Measurements from ENCODE around the gene HES5. TPM values are rescaled to one million over a fixed set of nuclear protein-coding genes. Genes with fewer than 3 reads are reported as not detected.

HES5 gene
- total and polyA plus RNA-seq, 10 of the 15 experiments (the other 5 are each of a cell fraction or from before 2014, with no cell fraction given) = 0.12 to 0.15 TPM; not detected in 8

- no peak overlapping the region for H2AFZ ChIP-seq (ENCODE audit: control insufficient read depth, low read depth, low read length)
- no peak for DNase-seq (ENCODE audit: low read depth, low spot score)
- H3K9me3 ChIP-seq (replicated peaks; ENCODE audit: control insufficient read depth, insufficient read depth, low read length) = no peaks in the 10 kb centered on the region
- H4K20me1 ChIP-seq (ENCODE audit: control insufficient read depth, insufficient read depth) = no peaks in the 10 kb centered on the region
- BruUV-seq (replicated peaks) = no TSS peak
- no peaks in the 10 kb centered on the region for H3K79me2 ChIP-seq (ENCODE audit: control insufficient read depth, insufficient read depth, low read length)
- H3K36me3 ChIP-seq (ENCODE audit: control insufficient read depth in 2 of 2, insufficient read depth in 2 of 2, low read length in 1 of 2) = no peaks in the 10 kb centered on the region
- no peak overlapping the region for H3K4me2 ChIP-seq (ENCODE audit: control insufficient read depth, insufficient read depth)
- no peak for FAIRE-seq
- no peak overlapping the region for H3K9ac ChIP-seq (ENCODE audit: control insufficient read depth, insufficient read depth, low read length)
- H3K27me3 ChIP-seq (replicated peaks in 1 of 2; ENCODE audit: control insufficient read depth in 2 of 2, insufficient read depth in 2 of 2, low read length in 1 of 2) = no peaks in the 10 kb centered on the region
- no peak for ATAC-seq
- RAD21 ChIA-PET (ENCODE audit: unreplicated experiment) = no interaction called here
- H3K4me3 ChIP-seq = no peak overlapping the region
- intact Hi-C loops (cut with micrococcal nuclease; ENCODE audit: unreplicated experiment) (no loop called here), in situ Hi-C loops (cut with MboI) (no loop called here)
- TF ChIP-seq RAD21 (IDR thresholded peaks at IDR 0.05; ENCODE audit: insufficient read depth, low read depth, low read length) = no peak
- POLR2A ChIA-PET = interaction anchor here (0.6 kb wide), 1 partner anchor 110 kb away, joined by 4 read pairs; no protein-coding TSS in a partner anchor
- no peak overlapping the region for H3K27ac ChIP-seq (ENCODE audit: control insufficient read depth, insufficient read depth)
- 77% methylated on average over 17 of the region's 19 CpGs for WGBS (ENCODE audit: insufficient coverage, insufficient replicate concordance, low lambda C conversion rate, missing lambda C conversion rate)
- peaks cover 10% of the 10 kb centered on the region for H3K4me1 ChIP-seq (ENCODE audit: control insufficient read depth, insufficient read depth, low read length)
- SMC1A ChIA-PET (ENCODE audit: uncharacterized antibody, unreplicated experiment) = no interaction called here
- CTCF ChIA-PET = no interaction called here
Observed at GRCh38 chr1:2498648-2499047, 31.4 kb downstream of the HES5 start.

DNA sequence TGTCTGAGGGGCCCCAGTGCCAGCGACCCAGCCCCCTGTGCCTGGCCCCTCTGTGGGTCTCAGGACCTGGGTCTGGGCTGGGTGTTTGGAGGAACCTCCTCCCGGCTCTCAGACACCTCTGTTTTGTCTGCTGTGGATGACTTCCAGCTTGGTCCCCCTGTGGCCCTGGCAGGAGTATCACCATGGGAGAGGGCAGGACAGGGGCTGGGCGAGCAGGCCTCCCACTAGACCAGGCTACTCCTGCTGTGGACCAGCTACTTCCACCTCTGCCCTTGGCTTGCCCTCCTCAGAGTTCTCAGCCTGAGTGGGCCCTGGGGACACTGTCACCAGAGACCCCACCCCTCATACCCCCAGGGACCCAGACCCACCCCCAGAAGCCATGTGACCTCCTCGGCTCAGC, 32.2 kb downstream of the HES5 start:
- Histone ChIP-seq H3K27ac (ENCODE audit: control insufficient read depth, insufficient read depth) (no peak overlapping the region), H3K4me1 (ENCODE audit: control insufficient read depth, insufficient read depth, low read length) (peaks cover 10% of the 10 kb centered on the region), H3K4me2 (ENCODE audit: control insufficient read depth, insufficient read depth) (no peak overlapping the region), H4K20me1 (ENCODE audit: control insufficient read depth, insufficient read depth) (no peaks in the 10 kb centered on the region), H3K9ac (ENCODE audit: control insufficient read depth, insufficient read depth, low read length) (no peak overlapping the region), H3K4me3 (no peak overlapping the region), H3K79me2 (ENCODE audit: control insufficient read depth, insufficient read depth, low read length) (no peaks in the 10 kb centered on the region), H3K36me3 (ENCODE audit: control insufficient read depth in 2 of 2, insufficient read depth in 2 of 2, low read length in 1 of 2) (no peaks in the 10 kb centered on the region), H2AFZ (ENCODE audit: control insufficient read depth, low read depth, low read length) (no peak overlapping the region), H3K9me3 (replicated peaks; ENCODE audit: control insufficient read depth, insufficient read depth, low read length) (no peaks in the 10 kb centered on the region), H3K27me3 (replicated peaks in 1 of 2; ENCODE audit: control insufficient read depth in 2 of 2, insufficient read depth in 2 of 2, low read length in 1 of 2) (no peaks in the 10 kb centered on the region)
- no TSS peak for BruUV-seq (replicated peaks)
- ChIA-PET RAD21 (ENCODE audit: unreplicated experiment) (interaction anchor here (0.9 kb wide), 1 partner anchor 49 kb away, joined by 3 read pairs; no protein-coding TSS in a partner anchor), SMC1A (ENCODE audit: uncharacterized antibody, unreplicated experiment) (no interaction called here), CTCF (interaction anchor here (0.9 kb wide), 1 partner anchor 28 kb away, joined by 4 read pairs; the partner anchor contains the start of gene PANK4), POLR2A (interaction anchor here (0.6 kb wide), 1 partner anchor 111 kb away, joined by 4 read pairs; no protein-coding TSS in a partner anchor)
- TF ChIP-seq RUNX3 (IDR thresholded peaks at IDR 0.05; ENCODE audit: low read length) (no peak), FOS (IDR thresholded peaks at IDR 0.05; ENCODE audit: borderline replicate concordance, extremely low read depth, insufficient read length) (no peak), SMC3 (IDR thresholded peaks at IDR 0.05; ENCODE audit: borderline replicate concordance, low read length) (no peak), IRF4 (IDR thresholded peaks at IDR 0.05; ENCODE audit: low read depth, low read length) (no peak), POU2F2 (IDR thresholded peaks at IDR 0.05; ENCODE audit: borderline replicate concordance, low read depth, low read length) (no peak), CBX5 (IDR thresholded peaks at IDR 0.05; ENCODE audit: low read depth) (no peak), LARP7 (IDR thresholded peaks at IDR 0.05) (no peak), MEF2B (IDR thresholded peaks at IDR 0.05; ENCODE audit: partially characterized antibody, poor library complexity, severe bottlenecking) (no peak), SMARCA5 (IDR thresholded peaks at IDR 0.05) (no peak)
- TF ChIP-seq, protein P1, sequence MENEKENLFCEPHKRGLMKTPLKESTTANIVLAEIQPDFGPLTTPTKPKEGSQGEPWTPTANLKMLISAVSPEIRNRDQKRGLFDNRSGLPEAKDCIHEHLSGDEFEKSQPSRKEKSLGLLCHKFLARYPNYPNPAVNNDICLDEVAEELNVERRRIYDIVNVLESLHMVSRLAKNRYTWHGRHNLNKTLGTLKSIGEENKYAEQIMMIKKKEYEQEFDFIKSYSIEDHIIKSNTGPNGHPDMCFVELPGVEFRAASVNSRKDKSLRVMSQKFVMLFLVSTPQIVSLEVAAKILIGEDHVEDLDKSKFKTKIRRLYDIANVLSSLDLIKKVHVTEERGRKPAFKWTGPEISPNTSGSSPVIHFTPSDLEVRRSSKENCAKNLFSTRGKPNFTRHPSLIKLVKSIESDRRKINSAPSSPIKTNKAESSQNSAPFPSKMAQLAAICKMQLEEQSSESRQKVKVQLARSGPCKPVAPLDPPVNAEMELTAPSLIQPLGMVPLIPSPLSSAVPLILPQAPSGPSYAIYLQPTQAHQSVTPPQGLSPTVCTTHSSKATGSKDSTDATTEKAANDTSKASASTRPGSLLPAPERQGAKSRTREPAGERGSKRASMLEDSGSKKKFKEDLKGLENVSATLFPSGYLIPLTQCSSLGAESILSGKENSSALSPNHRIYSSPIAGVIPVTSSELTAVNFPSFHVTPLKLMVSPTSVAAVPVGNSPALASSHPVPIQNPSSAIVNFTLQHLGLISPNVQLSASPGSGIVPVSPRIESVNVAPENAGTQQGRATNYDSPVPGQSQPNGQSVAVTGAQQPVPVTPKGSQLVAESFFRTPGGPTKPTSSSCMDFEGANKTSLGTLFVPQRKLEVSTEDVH (IDR thresholded peaks at IDR 0.05; ENCODE audit: low read depth, partially characterized antibody) = no peak
- TF ChIP-seq, protein P2, sequence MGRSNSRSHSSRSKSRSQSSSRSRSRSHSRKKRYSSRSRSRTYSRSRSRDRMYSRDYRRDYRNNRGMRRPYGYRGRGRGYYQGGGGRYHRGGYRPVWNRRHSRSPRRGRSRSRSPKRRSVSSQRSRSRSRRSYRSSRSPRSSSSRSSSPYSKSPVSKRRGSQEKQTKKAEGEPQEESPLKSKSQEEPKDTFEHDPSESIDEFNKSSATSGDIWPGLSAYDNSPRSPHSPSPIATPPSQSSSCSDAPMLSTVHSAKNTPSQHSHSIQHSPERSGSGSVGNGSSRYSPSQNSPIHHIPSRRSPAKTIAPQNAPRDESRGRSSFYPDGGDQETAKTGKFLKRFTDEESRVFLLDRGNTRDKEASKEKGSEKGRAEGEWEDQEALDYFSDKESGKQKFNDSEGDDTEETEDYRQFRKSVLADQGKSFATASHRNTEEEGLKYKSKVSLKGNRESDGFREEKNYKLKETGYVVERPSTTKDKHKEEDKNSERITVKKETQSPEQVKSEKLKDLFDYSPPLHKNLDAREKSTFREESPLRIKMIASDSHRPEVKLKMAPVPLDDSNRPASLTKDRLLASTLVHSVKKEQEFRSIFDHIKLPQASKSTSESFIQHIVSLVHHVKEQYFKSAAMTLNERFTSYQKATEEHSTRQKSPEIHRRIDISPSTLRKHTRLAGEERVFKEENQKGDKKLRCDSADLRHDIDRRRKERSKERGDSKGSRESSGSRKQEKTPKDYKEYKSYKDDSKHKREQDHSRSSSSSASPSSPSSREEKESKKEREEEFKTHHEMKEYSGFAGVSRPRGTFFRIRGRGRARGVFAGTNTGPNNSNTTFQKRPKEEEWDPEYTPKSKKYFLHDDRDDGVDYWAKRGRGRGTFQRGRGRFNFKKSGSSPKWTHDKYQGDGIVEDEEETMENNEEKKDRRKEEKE (IDR thresholded peaks at IDR 0.05) = no peak
- DNase-seq (ENCODE audit: low read depth, low spot score) = no peak
- no peak for FAIRE-seq
- intact Hi-C loops (cut with micrococcal nuclease; ENCODE audit: unreplicated experiment) (no loop called here), in situ Hi-C loops (cut with MboI) (no loop called here)
- no peak for ATAC-seq
- WGBS (ENCODE audit: insufficient coverage, insufficient replicate concordance, low lambda C conversion rate, missing lambda C conversion rate) = 34% methylated on average over 3 of the region's 4 CpGs
